ENCODE measurements around the gene CDC6.

Gene CDC6

GRCh38 chr17:40312131-40312731 is 24.6 kb downstream of the CDC6 start:
- no peak for DNase-seq

DNA sequence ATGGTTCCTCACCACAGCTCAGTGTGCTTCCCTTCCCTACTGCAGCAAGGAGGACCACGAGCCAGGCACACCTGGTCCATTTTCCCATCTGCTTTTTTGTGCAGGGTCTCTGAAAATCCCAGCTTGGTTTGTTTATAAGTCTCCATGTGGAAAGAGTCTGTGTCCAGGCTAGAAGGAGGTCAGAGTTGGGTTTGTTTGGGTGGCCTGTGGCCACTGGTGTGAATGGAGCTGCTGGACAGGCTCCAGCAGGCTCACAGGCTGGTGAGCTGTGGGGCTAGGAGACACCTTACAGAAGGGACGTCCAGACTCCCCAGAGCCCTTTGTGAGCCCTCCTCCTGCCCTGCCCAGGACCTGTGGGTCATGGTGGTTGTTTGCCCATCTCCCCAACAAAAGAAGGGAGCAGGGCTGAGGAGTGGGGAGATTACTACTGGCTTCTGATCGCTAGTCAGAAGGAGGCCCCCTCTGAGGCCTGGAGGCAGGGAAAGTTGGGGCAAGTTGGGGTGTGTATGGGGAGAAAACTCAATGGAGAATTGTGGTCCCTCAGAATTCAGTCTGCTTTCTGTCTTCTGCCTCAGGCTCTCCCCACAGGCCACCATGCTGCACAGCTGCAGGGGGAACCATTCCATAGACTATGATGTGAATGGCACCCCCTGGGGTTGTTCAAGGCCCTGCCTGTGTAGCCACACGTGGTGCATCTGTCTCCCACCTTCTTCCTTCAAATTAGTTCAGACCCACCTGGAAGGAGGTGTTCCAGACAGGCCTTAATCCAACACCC is 25.4 kb downstream of the CDC6 start:
- no peak for DNase-seq

DNA sequence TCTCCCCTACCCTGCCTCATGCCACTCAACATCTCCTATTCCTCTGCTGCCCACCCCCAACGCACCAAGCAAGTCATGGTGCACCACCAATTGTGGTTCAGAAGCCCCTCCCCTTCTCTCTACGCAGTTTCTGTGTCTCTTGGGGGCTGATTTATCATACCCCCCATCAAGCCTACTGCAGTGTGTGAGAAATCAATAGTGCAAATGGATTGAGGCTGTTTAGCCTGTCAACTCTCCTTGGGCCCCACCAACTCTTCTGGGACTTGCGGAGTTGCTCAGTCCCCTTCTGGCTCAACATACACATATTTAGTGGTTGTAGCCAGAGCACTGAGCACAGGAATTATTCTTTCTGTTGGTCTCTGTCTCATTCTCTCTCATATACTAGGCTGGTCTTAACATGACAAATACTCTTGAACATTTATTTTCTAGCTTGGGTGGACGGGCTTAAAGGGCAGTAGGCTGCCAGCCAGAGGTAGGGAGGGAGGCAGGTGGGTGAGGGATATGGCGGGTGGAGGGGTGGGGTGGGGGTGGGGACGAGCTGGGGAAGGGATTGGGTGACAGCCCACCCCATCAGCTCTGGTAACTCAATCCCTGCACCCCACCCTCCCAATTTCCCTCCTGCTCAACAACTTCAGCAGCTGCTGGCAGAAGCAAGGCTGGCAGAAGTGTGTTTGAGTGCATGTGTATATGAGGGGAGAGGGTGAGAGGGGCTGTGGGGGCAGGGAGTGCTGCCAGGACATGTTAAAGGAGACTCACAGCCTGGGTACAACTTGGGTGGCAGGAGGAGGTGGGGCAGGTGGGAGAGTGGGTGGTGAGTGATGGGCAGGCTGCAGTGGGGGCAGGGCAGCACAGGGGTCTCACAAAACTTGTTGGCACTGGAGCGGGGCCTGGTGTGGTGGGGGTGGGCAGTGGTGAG is 26.2 kb downstream of the CDC6 start:
- no peak for DNase-seq

DNA sequence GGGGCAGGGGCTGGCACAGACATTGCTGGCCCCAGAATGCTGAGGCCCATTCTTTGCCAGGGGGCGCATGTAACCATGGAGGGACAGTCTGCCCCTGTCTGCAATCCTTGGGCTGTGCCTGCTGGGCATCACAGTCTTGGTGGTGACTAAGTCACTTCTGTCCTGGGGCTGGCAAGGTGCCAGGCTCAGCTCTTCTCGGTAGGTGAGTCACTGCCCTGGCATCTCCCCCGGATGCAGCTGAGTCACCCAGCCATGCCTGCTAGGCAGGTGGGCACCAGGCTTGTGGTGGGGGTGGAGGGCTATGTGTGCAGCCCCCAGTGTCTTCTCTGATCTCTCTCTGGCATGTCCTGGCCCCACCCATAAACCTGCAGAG is 26.9 kb downstream of the CDC6 start:
- peak; percentile 89 for DNase-seq

DNA sequence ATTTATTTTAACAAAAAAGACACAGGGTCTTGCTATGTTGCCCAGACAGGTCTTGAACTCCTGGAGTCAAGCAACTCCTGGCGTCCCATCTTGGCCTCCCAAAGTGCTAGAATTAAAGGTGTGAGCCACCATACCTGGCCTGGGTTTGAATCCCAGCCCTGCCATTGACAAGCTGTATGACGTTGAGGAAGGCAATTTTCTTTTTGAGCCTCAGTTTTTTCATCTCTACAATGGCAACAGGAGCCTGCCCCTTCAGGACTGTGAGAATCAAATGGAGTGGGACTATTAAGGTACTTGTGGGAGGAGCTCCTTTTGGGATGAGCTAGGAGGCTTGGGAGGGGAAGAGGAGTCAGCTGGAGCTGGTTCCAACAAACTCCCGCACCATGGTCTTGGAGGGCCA is 27.5 kb downstream of the CDC6 start:
- DNase-seq: no peak

- DNase-seq: no peak
Observed at GRCh38 chr17:40315678-40316570, 28.2 kb downstream of the CDC6 start.

DNA sequence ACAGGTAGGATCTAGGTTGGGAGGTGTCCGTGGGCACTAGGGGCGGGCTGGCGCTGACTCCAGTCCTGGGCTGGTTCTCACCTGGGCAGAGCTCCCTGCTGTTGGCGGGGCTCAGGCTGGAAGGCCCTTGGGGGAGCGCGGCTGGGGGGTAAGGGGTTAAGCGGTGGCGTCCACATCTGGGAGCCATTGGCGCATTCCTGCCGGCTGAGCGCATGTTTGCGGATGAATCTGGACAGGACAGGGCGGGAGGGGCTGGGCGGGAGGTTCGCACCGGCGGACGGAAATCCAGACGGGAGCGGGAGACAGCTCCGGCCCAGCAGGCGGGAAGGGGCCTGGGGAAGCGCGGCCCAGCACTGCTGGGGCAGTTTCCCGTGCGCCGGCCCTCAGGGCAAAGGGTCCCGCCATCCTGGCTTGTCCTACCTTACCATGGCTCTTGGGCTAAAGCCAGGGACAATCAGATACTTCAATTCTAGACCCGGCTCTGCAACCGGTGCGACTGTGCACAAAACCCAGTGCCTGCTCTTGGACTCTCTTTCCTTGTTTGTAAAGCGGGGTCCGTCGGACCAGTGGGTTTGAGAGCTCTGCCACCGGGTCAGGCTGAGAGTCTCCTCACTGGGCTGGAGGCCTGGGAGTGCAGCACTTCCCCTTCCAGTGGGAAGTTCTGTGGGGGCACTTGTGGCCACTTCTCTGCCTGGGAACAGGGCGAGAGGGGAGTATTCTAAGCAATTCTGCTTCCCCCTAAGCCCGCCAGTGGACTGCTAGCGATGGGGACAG is 29.1 kb downstream of the CDC6 start:
- no peak for DNase-seq

- DNase-seq: peak; percentile 61
Observed at GRCh38 chr17:40317345-40317873, 29.7 kb downstream of the CDC6 start.

DNA sequence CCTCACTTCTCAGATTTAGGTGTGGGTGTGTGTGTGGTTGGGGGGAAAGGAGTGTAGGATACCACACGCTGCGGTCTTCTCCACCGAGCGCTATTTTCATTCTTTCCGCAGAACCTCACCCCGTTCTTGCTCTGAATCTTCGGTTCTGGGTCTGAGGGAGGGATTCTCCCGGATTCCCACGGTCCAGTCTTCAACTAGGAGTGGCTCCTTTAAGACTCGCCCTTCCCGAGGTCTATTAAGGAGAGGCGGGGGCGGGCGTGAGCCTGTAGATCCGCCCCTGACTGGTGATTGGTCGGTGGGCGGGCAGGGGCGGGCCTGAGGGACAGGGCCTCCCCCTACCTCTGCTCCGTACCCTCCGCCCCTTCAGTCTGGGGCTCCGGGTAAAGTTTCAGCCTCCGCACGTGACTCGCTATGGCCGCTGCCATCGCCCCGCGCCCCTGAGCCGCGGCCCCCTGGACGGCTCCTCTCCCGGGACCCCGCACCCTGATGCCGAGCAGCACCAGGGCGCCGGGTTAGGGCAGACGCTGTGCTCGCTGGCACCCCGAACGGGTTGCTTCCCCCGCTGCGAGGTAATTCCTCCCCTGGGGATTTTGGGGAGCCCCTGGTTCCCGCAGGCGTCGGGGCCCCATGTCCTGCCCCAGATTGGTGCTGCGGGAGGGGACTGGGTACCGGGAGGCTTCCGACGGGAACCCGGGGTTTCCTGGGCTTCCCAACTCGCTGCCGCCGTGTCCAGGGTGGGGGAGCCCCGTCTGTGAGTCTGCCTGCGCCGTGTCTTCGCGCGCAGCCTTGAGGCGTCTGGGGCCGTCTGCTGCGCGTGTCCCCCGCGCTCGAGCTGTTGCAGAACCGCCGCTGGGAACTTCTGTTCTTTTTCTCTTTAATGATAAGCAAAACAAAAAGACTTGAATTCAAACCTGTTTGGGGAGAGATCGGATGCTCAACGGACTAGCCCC is 30.5 kb downstream of the CDC6 start:
- peak; percentile 91 for DNase-seq

GRCh38 chr17:40318830-40319391 is 31.2 kb downstream of the CDC6 start:
- peak; percentile 11 for DNase-seq

- DNase-seq: peak; percentile 67
Observed at GRCh38 chr17:40319651-40320540, 32.2 kb downstream of the CDC6 start.

- DNase-seq: peak; percentile 18
Observed at GRCh38 chr17:40320756-40321523, 33.3 kb downstream of the CDC6 start.

DNA sequence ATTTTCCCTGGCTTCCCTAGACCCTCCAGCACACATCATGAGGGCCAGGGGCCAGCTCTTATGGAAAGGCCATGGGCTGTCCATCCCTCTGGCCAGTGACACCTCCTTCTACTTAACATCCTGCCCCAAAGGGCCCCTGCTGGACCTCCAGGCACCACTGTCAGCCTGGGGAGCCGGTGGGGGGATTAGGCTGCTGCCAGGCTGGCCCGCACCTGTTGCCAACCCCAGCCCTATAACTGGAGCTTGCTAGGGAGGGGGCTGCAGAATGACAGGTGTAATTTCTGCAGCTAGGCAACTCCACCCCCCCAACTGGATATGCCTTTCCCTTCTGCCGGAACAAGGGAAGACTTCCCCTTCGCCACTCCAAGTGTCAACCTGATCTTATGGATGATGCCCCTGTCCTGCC is 33.8 kb downstream of the CDC6 start:
- DNase-seq: peak; percentile 12

DNA sequence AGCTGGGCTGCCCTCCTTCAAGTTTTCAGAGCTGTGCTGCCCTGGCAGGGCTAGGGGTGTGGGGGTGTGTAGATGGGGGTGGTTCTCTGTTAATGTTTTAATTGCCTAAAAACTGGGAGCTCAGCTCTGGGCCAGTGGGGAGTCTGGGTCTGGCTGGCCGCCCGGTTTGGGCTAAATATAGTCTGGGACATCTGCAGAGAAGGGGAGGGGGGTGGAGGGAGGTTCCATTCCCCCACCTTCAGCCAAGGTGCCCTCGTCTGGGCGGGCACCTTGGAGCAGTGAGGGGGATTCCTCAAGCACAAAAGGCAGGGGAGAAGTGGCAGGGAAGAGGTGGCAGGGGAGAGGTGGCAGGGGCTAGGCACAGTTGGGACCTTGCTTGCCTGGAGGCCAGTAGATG is 34.3 kb downstream of the CDC6 start:
- no peak for DNase-seq

GRCh38 chr17:40322358-40323315 is 35.0 kb downstream of the CDC6 start:
- peak; percentile 73 for DNase-seq
